Suprapubic skin (tissue), 4 donors: ENCODE data around the gene C11orf21. TPM values are rescaled to one million over a fixed set of nuclear protein-coding genes. Genes with fewer than 3 reads are reported as not detected.

Experiments used
- DNase-seq, 2 donors: peaks; one replicate each; pipeline ENCODE4 v3.0.0-alpha.2; 2019; ENCODE audit warnings: low spot score in 2 of 2
- H3K27ac ChIP-seq: fragments of 200-600 bp; sonication (generic); one replicate; pipeline ENCODE4 v1.5.1; 2019
- H3K27me3 ChIP-seq: fragments of 200-600 bp; sonication (generic); one replicate; pipeline ENCODE4 v1.5.1; 2019
- H3K36me3 ChIP-seq: fragments of 200-600 bp; sonication (generic); one replicate; pipeline ENCODE4 v1.5.1; 2019
- H3K4me1 ChIP-seq: fragments of 200-600 bp; sonication (generic); one replicate; pipeline ENCODE4 v1.5.1; 2019
- H3K4me3 ChIP-seq: fragments of 200-600 bp; sonication (generic); one replicate; pipeline ENCODE4 v1.5.1; 2019; ENCODE audit warnings: mild to moderate bottlenecking
- H3K9me3 ChIP-seq: fragments of 200-600 bp; sonication (generic); one replicate; pipeline ENCODE4 v1.5.1; 2019
- EP300 ChIP-seq: sonication (generic); formaldehyde crosslinking; IDR thresholded peaks from one replicate; pipeline ENCODE4 v1.6.1; 2017; ENCODE audit warnings: antibody characterized with exemption
- POLR2A ChIP-seq, 2 donors: fragments of 450-650 bp; IDR thresholded peaks; one replicate each; pipeline ENCODE4 v1.6.1; 2017; ENCODE audit warnings: antibody characterized with exemption in 2 of 2, mild to moderate bottlenecking in 2 of 2, moderate library complexity in 2 of 2
- POLR2AphosphoS5 ChIP-seq, 3 donors: sonication (generic); formaldehyde crosslinking; IDR thresholded peaks; one replicate each; pipeline ENCODE4 v1.6.1; 2017; ENCODE audit warnings: antibody characterized with exemption in 3 of 3
- WGBS: methylation state at CpG from one replicate; pipeline ENCODE4 v1.1.5; 2018; 5-methylcytosine and 5-hydroxymethylcytosine counted together
- total RNA-seq, 4 donors: library from RNA; depleted of rRNA; stranded (reverse); fragments of >200 nt; gene quantifications; one replicate each; pipeline ENCODE4 v1.1.0, GENCODE V29; 2016
- TF ChIP-seq, protein P1 (sequence below), 2 donors: fragments of 200-600 bp in 1 of 2; fragments of 450-650 bp in 1 of 2; sonication (generic) in 1 of 2; IDR thresholded peaks; one replicate each; pipeline ENCODE4 v1.5.1; 2016 to 2019; ENCODE audit warnings: antibody characterized with exemption in 2 of 2, mild to moderate bottlenecking in 1 of 2, moderate library complexity in 1 of 2

Gene C11orf21
- total RNA-seq, 4 donors from 2014 or later = 1.2 to 2.5 TPM; not detected in 2

DNA sequence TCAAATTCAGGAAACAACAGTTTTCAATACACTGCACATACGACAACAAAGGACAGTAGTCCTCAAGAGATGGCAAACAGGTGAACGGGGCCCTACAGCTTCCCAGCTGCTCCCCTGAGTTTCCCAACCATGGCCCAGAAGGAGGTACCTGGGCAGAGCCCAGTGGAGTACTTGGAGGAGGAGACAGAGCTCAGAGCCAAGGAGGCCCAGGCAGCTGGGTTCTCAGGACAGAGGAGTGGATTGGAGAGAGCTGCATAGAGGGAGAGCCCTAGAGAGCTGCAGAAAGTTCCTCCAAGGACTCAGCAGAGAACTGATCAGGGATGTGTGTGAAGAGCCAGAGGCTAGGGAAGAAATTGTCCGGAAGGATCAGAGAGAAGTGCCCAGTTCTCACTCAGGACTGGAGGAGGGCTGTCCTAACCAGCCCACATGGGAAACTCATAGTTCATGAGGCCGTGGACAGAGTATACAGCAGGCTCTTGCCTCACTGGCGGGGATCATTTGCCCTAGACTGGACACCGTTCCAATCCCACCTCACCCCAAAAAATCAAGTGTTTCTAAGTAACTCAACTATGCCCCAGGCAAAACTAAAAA is 23.7 kb downstream of the C11orf21 start:
- WGBS = 67% methylated on average over 6 of the region's 6 CpGs
- DNase-seq = no peak
- Histone ChIP-seq H3K4me1 (no peaks in the 10 kb centered on the region), H3K4me3 (no peak overlapping the region), H3K9me3 (no peaks in the 10 kb centered on the region), H3K27me3 (no peaks in the 10 kb centered on the region), H3K27ac (no peak overlapping the region), H3K36me3 (no peaks in the 10 kb centered on the region)
- TF ChIP-seq, protein P1, sequence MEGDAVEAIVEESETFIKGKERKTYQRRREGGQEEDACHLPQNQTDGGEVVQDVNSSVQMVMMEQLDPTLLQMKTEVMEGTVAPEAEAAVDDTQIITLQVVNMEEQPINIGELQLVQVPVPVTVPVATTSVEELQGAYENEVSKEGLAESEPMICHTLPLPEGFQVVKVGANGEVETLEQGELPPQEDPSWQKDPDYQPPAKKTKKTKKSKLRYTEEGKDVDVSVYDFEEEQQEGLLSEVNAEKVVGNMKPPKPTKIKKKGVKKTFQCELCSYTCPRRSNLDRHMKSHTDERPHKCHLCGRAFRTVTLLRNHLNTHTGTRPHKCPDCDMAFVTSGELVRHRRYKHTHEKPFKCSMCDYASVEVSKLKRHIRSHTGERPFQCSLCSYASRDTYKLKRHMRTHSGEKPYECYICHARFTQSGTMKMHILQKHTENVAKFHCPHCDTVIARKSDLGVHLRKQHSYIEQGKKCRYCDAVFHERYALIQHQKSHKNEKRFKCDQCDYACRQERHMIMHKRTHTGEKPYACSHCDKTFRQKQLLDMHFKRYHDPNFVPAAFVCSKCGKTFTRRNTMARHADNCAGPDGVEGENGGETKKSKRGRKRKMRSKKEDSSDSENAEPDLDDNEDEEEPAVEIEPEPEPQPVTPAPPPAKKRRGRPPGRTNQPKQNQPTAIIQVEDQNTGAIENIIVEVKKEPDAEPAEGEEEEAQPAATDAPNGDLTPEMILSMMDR (IDR thresholded peaks at IDR 0.05) = no peak

DNA sequence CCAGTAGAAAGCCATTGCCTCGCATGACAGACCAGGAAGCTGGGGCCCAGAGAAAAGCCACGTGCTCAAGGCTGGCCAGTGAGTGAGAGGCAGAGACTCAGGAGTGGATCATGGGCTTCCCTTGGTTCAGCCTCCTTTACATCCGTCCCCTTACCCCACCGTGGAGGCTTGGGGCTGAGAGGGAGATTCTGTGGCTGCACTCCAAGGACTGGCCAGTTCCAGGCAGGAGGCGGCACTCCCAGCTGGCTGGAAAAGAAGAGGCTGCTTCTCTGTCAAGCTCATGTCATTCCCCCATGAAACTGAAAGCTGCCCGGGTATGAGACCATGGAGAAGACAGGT is 24.7 kb downstream of the C11orf21 start:
- H3K27ac ChIP-seq = no peak overlapping the region
- H3K4me3 ChIP-seq = no peak overlapping the region
- no peaks in the 10 kb centered on the region for H3K9me3 ChIP-seq
- DNase-seq = no peak
- no peak for TF ChIP-seq POLR2AphosphoS5 (IDR thresholded peaks at IDR 0.05)
- TF ChIP-seq POLR2A (IDR thresholded peaks at IDR 0.05) = no peak
- TF ChIP-seq EP300 = no peak
- TF ChIP-seq, protein P1 (IDR thresholded peaks at IDR 0.05) = no peak
- peaks cover 4% of the 10 kb centered on the region for H3K27me3 ChIP-seq
- no peaks in the 10 kb centered on the region for H3K4me1 ChIP-seq
- no peaks in the 10 kb centered on the region for H3K36me3 ChIP-seq
- 55% methylated on average over 6 of the region's 6 CpGs for WGBS

DNA sequence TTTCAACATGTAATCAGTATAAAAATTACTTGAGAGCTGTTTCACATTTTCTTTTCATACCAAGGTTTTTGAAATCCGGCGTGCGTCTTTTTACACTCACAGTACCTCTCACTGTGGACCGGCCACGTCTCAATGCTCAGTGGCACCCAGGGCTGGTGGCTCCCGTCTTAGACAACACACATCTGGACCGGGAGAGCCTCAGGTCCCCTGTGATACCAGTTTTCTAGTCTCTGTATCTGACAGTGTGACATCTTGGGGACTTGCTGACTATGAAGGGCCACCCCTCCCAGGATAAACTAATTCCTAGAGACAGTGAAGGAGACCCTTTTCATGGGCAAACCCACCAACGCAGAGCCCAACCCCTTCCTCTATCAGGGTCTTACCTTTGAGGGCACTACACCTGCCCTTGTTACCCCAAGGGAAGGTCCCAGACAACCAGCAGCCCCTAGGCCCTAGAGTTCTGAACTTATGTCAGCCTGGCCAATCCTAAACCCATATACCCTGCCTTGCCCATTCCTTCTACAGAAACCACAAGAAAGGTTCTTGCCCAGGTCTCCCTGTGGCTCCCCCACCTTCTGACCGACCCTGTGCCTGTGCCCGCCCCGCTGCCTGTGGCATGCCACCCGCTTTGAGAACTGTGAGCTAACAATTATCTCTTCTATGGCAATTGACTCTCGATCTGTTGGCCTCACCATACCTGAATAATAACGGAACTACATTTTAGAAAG is 25.3 kb downstream of the C11orf21 start:
- TF ChIP-seq POLR2A (IDR thresholded peaks at IDR 0.05) (no peak), POLR2AphosphoS5 (IDR thresholded peaks at IDR 0.05) (no peak)
- TF ChIP-seq, protein P1 (IDR thresholded peaks at IDR 0.05) = no peak
- H3K4me3 ChIP-seq = no peak overlapping the region
- peaks cover 10% of the 10 kb centered on the region for H3K27me3 ChIP-seq
- H3K36me3 ChIP-seq = no peaks in the 10 kb centered on the region
- H3K9me3 ChIP-seq = no peaks in the 10 kb centered on the region
- no peak overlapping the region for H3K27ac ChIP-seq
- peak in 1 of 2 donors; percentile 38 for DNase-seq
- WGBS = 88% methylated on average over 14 of the region's 14 CpGs
- no peaks in the 10 kb centered on the region for H3K4me1 ChIP-seq

DNA sequence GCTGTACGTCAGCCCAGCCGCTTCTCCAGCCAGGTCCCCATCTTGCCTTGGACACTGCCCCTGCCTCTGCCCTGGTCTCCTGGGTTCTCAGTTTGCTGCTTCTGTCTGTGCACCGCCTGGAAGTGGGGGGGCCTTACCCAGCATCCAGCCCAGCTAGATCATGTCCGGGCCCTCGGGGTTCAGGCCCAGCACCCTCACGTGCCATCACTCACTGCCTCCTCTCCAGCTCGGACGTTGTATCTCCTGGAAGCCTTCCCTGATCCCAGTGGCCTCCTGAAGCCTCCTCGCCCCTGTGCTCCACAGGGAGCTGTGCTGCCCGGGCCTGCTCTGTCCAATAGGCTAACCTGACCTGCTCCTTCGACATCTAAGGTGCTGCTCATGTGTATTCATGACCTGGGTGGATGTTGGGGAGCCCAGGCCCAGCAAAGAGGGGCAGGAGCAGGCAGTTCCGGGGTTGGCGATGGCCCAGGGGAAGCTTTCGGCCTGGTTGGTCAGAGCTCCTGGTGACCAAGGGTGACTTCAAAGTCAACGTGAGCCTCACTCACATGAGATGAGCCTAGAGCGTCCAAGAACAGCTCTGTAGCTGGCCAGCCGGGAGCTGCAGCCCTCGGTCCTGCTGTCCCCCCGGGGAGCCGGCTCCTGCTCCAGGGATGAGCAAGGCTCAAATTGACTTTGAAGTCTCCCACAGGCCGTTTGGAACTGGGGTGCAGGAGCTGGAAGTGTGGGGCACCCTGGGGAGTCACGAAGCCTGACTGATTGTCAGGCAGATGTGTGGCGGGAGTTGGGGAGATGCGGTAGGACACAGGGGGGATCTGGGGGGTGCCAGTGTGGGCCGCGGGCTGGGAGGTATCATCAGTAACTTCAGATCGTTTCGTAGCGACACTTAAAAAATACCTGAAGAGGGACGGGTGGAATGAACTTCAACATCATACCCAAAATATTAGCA is 26.1 kb downstream of the C11orf21 start:
- WGBS = 93% methylated on average over 28 of the region's 30 CpGs
- Histone ChIP-seq H3K4me3 (no peak overlapping the region), H3K27me3 (peaks cover 18% of the 10 kb centered on the region), H3K36me3 (no peaks in the 10 kb centered on the region), H3K9me3 (no peaks in the 10 kb centered on the region), H3K27ac (no peak overlapping the region), H3K4me1 (peaks cover 8% of the 10 kb centered on the region)
- DNase-seq = peak in 1 of 2 donors; percentile 70
- TF ChIP-seq, protein P1 (IDR thresholded peaks at IDR 0.05) = no peak
- TF ChIP-seq POLR2A (IDR thresholded peaks at IDR 0.05) (no peak), EP300 (no peak), POLR2AphosphoS5 (IDR thresholded peaks at IDR 0.05) (no peak)

DNA sequence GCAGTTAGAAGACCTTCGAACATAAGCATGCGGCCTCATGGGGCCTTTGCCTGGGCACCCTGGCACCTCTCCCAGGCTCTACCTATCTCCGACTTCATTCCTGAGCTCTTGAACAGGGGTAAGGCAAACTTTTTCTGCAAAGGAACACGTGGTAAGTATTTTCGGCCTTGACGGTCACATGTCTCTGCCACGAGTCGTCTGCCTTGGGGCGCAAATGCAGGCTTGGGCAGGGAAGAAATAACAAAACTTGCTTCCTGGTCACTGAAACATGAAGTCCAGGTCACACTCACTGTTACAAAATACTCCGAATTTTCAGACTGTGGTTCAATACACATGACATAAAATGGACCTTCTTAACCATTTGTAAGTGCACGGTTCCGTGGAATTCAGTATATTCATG is 27.9 kb downstream of the C11orf21 start:
- WGBS = 83% methylated on average over 12 of the region's 12 CpGs
- Histone ChIP-seq H3K9me3 (no peaks in the 10 kb centered on the region), H3K4me3 (no peak overlapping the region), H3K27ac (no peak overlapping the region), H3K27me3 (peaks cover 36% of the 10 kb centered on the region), H3K4me1 (peaks cover 26% of the 10 kb centered on the region), H3K36me3 (no peaks in the 10 kb centered on the region)
- no peak for DNase-seq
- TF ChIP-seq POLR2AphosphoS5 (IDR thresholded peaks at IDR 0.05) (no peak), EP300 (no peak), POLR2A (IDR thresholded peaks at IDR 0.05) (no peak)
- TF ChIP-seq, protein P1 (IDR thresholded peaks at IDR 0.05) = no peak
